H9 (cell line): ENCODE data around the gene NDUFB4. TPM values are rescaled to one million over a fixed set of nuclear protein-coding genes. Genes with fewer than 3 reads are reported as not detected.

Experiments
- DNase-seq: peaks from one replicate; pipeline ENCODE4 v3.0.0-alpha.2; 2017
- H2AFZ ChIP-seq: one replicate; pipeline ENCODE4 v1.6.1; 2013; ENCODE audit warnings: mild to moderate bottlenecking, low read length, control low read depth, moderate library complexity
- H2AK5ac ChIP-seq: 2 replicates; pipeline ENCODE4 v1.6.1; 2013; ENCODE audit warnings: low read length, control low read depth, mixed read lengths; ENCODE audit not compliant: insufficient read length
- H2BK120ac ChIP-seq: one replicate; pipeline ENCODE4 v1.6.1; 2013; ENCODE audit warnings: low read depth, mild to moderate bottlenecking, low read length, control low read depth, inconsistent platforms; ENCODE audit not compliant: poor library complexity, severe bottlenecking
- H2BK12ac ChIP-seq: 2 replicates; pipeline ENCODE4 v1.6.1; 2013; ENCODE audit warnings: low read length, control low read depth, mixed read lengths, low read depth; ENCODE audit not compliant: insufficient read length
- H2BK15ac ChIP-seq: 2 replicates; pipeline ENCODE4 v1.6.1; 2013; ENCODE audit warnings: low read depth, low read length, control low read depth
- H2BK20ac ChIP-seq: one replicate; pipeline ENCODE4 v1.6.1; 2013; ENCODE audit warnings: low read depth, mild to moderate bottlenecking, low read length, control low read depth, inconsistent platforms; ENCODE audit not compliant: poor library complexity, severe bottlenecking
- H2BK5ac ChIP-seq: 2 replicates; pipeline ENCODE4 v1.6.1; 2013; ENCODE audit warnings: low read length, control low read depth, mixed read lengths; ENCODE audit not compliant: insufficient read length
- H3K14ac ChIP-seq: 2 replicates; pipeline ENCODE4 v1.6.1; 2013; ENCODE audit warnings: low read length, control low read depth; ENCODE audit not compliant: insufficient read depth
- H3K18ac ChIP-seq: 2 replicates; pipeline ENCODE4 v1.6.1; 2013; ENCODE audit warnings: low read depth, mild to moderate bottlenecking, mixed read lengths, low read length, control low read depth; ENCODE audit not compliant: insufficient read length
- H3K23ac ChIP-seq: 2 replicates; pipeline ENCODE4 v1.6.1; 2013; ENCODE audit warnings: low read length, control low read depth, mixed read lengths, low read depth; ENCODE audit not compliant: insufficient read length
- H3K23me2 ChIP-seq: 2 replicates; pipeline ENCODE4 v1.6.1; 2013; ENCODE audit warnings: low read depth, mild to moderate bottlenecking, mixed read lengths, low read length, control low read depth; ENCODE audit not compliant: insufficient read length, poor library complexity, severe bottlenecking
- H3K27ac ChIP-seq: 2 replicates; pipeline ENCODE4 v1.5.1; 2013; ENCODE audit warnings: low read length, control low read depth, mixed read lengths, low read depth; ENCODE audit not compliant: insufficient read length
- H3K27me3 ChIP-seq: 2 replicates; pipeline ENCODE4 v1.6.1; 2013; ENCODE audit warnings: low read length, control low read depth, inconsistent platforms; ENCODE audit not compliant: insufficient read depth
- H3K4ac ChIP-seq: 2 replicates; pipeline ENCODE4 v1.6.1; 2013; ENCODE audit warnings: low read depth, mild to moderate bottlenecking, control low read depth, inconsistent platforms, low read length, moderate library complexity
- H3K4me1 ChIP-seq: 2 replicates; pipeline ENCODE4 v1.6.1; 2013; ENCODE audit warnings: low read length, control low read depth, inconsistent platforms; ENCODE audit not compliant: insufficient read depth
- H3K4me2 ChIP-seq: 2 replicates; pipeline ENCODE4 v1.6.1; 2013; ENCODE audit warnings: low read length, control low read depth, mixed read lengths; ENCODE audit not compliant: insufficient read length, insufficient read depth
- H3K56ac ChIP-seq: 2 replicates; pipeline ENCODE4 v1.6.1; 2013; ENCODE audit warnings: low read depth, mild to moderate bottlenecking, mixed read lengths, low read length, control low read depth; ENCODE audit not compliant: insufficient read length
- H3K79me1 ChIP-seq: 2 replicates; pipeline ENCODE4 v1.6.1; 2013; ENCODE audit warnings: low read depth, mild to moderate bottlenecking, moderate library complexity, low read length, control low read depth, inconsistent platforms; ENCODE audit not compliant: insufficient read depth, poor library complexity, severe bottlenecking
- H3K79me2 ChIP-seq: 2 replicates; pipeline ENCODE4 v1.6.1; 2013; ENCODE audit warnings: low read length, control low read depth, inconsistent platforms; ENCODE audit not compliant: insufficient read depth
- H3K9ac ChIP-seq: 2 replicates; pipeline ENCODE4 v1.6.1; 2013; ENCODE audit warnings: low read length, control low read depth, mixed read lengths; ENCODE audit not compliant: insufficient read length; ENCODE audit errors: extremely low read depth
- H3K9me3 ChIP-seq: one replicate; pipeline ENCODE4 v1.6.1; 2013; ENCODE audit warnings: low read depth, low read length, inconsistent platforms; ENCODE audit not compliant: control insufficient read depth
- H3T11ph ChIP-seq: one replicate; pipeline ENCODE4 v1.6.1; 2013; ENCODE audit warnings: mild to moderate bottlenecking, low read length, control low read depth, inconsistent platforms
- H4K20me1 ChIP-seq: one replicate; pipeline ENCODE4 v1.6.1; 2013; ENCODE audit not compliant: control insufficient read depth, insufficient read length, insufficient read depth
- H4K5ac ChIP-seq: 2 replicates; pipeline ENCODE4 v1.6.1; 2013; ENCODE audit warnings: low read depth, mild to moderate bottlenecking, mixed read lengths, low read length, control low read depth; ENCODE audit not compliant: insufficient read length
- H4K8ac ChIP-seq: replicated peaks from 2 replicates; pipeline ENCODE4 v1.6.1; 2013; ENCODE audit warnings: low read length, control low read depth, mixed read lengths, low read depth; ENCODE audit not compliant: insufficient read length
- H4K91ac ChIP-seq: 2 replicates; pipeline ENCODE4 v1.6.1; 2013; ENCODE audit warnings: low read depth, mild to moderate bottlenecking, moderate library complexity, mixed read lengths, low read length, control low read depth; ENCODE audit not compliant: insufficient read length
- H3K27ac Mint-ChIP-seq, 3 experiments: 2 replicates in 2 of 3; 3 replicates in 1 of 3; pipeline ENCODE4 v1.8.0; 2020 to 2021; ENCODE audit warnings: mixed read lengths in 3 of 3, mild to moderate bottlenecking in 1 of 3, moderate library complexity in 1 of 3
- H3K27me3 Mint-ChIP-seq: 2 replicates; pipeline ENCODE4 v1.8.0; 2021; ENCODE audit warnings: low read depth, mild to moderate bottlenecking, moderate library complexity, mixed read lengths
- H3K36me3 Mint-ChIP-seq, 3 experiments: 2 replicates in 2 of 3; 3 replicates in 1 of 3; pipeline ENCODE4 v1.8.0; 2020 to 2021; ENCODE audit warnings: low read depth in 3 of 3, mixed read lengths in 3 of 3; ENCODE audit not compliant: insufficient read depth in 1 of 3
- H3K4me1 Mint-ChIP-seq, 2 experiments: 2 replicates each; pipeline ENCODE4 v1.8.0; 2020; ENCODE audit warnings: mixed read lengths in 2 of 2
- H3K4me3 Mint-ChIP-seq, 2 experiments: 2 replicates in 1 of 2; 3 replicates in 1 of 2; pipeline ENCODE4 v1.8.0; 2020 to 2021; ENCODE audit warnings: mild to moderate bottlenecking in 2 of 2, mixed read lengths in 2 of 2, moderate library complexity in 1 of 2
- H3K9me3 Mint-ChIP-seq, 2 experiments: 2 replicates in 1 of 2; 3 replicates in 1 of 2; pipeline ENCODE4 v1.8.0; 2020; ENCODE audit warnings: mild to moderate bottlenecking in 2 of 2, mixed read lengths in 2 of 2, moderate library complexity in 1 of 2
- CTCF ChIP-seq: fragments of 200-600 bp; sonication (generic); conservative IDR thresholded peaks from 3 replicates; pipeline ENCODE4 v1.8.0; 2021; ENCODE audit warnings: antibody characterized with exemption, mild to moderate bottlenecking
- WGBS: extraction: QIAGEN DNeasy Blood & Tissue Kit; methylation state at CpG from one replicate; pipeline ENCODE4 v1.1.7; 2013; ENCODE audit warnings: missing lambda C conversion rate, low lambda C conversion rate, mixed read lengths; ENCODE audit not compliant: insufficient read length; ENCODE audit errors: extremely low coverage; 5-methylcytosine and 5-hydroxymethylcytosine counted together
- total RNA-seq: library from RNA; stranded (reverse); gene quantifications from 2 replicates; pipeline ENCODE4 v1.2.1, GENCODE V29; 2021

Gene NDUFB4
- total RNA-seq, 1 experiment from 2014 or later = 217 TPM

DNA sequence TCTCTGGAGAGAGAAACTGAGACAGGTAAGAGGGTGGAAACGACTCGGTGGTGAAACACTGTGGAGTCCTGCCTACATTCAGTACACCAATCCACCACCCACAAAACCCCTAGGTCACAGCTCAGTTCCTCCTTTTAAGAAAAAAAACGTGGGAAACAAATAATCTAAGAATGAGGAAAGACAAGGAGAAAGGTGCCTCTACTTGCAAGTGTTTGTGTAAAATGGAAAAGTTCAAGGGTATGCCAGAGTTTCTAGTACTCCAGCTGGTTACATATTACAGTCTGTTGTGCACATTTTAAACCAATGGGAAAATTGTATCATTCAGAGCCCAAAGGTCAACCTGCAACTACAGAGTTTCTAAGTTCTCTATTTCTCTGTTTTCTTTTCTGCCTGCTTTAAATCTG is 53.7 kb downstream of the NDUFB4 start:
- no peak overlapping the region for H3K4me2 ChIP-seq
- no peak overlapping the region for H4K5ac ChIP-seq
- H3K36me3 Mint-ChIP-seq = no peaks in the 10 kb centered on the region
- H3K23ac ChIP-seq = no peak overlapping the region
- no peak overlapping the region for H3K14ac ChIP-seq
- H3K79me1 ChIP-seq = no peaks in the 10 kb centered on the region
- no peak overlapping the region; a peak in 1 of 7 replicates for H3K27ac Mint-ChIP-seq
- no peaks in the 10 kb centered on the region for H4K20me1 ChIP-seq
- no peak overlapping the region for H2BK20ac ChIP-seq
- H3K56ac ChIP-seq = no peak overlapping the region
- no peaks in the 10 kb centered on the region for H3K27me3 ChIP-seq
- H3K27me3 Mint-ChIP-seq = no peaks in the 10 kb centered on the region
- H2BK120ac ChIP-seq = no peak overlapping the region
- no peak overlapping the region for H3K27ac ChIP-seq
- DNase-seq = no peak
- H3K9me3 ChIP-seq = no peaks in the 10 kb centered on the region
- TF ChIP-seq CTCF = no peak
- WGBS = no CpG with 5 or more reads among the region's 3 CpGs
- H3T11ph ChIP-seq = no peak overlapping the region
- H3K18ac ChIP-seq = no peak overlapping the region
- H2AFZ ChIP-seq = no peak overlapping the region
- H2BK12ac ChIP-seq = no peak overlapping the region
- H3K4me1 Mint-ChIP-seq = peaks cover 8 to 13% of the 10 kb centered on the region in 2 experiments
- H3K23me2 ChIP-seq = no peaks in the 10 kb centered on the region
- H3K4me1 ChIP-seq = no peaks in the 10 kb centered on the region
- peaks cover 2% of the 10 kb centered on the region; the same call in 1 of the 2 replicates for H3K79me2 ChIP-seq
- no peak overlapping the region for H3K9ac ChIP-seq
- H3K4ac ChIP-seq = no peak overlapping the region
- H2AK5ac ChIP-seq = no peak overlapping the region
- no peak overlapping the region for H2BK5ac ChIP-seq
- H2BK15ac ChIP-seq = no peak overlapping the region
- H3K4me3 Mint-ChIP-seq = no peak overlapping the region
- no peak overlapping the region for H4K91ac ChIP-seq
- H4K8ac ChIP-seq = no peak overlapping the region
- H3K9me3 Mint-ChIP-seq = no peaks in the 10 kb centered on the region; a peak in 1 of 5 replicates
